ENCODE data around the gene CDC25A.
"Not testable (repeated sequence)": the region's sequence is repeated elsewhere in the genome, so short reads cannot be mapped to it uniquely, and the experiment has no call there.

Gene CDC25A

GRCh38 chr3:48188266-48189201 lies at the start of gene CDC25A:
Gene CDC25A, minus strand, starts transcription at chr3:48188417. Its CDS starts 470 bp downstream, at chr3:48187947.
- peak; percentile 99 for DNase-seq (ENCODE audit: low read depth, low spot score)

- DNase-seq (ENCODE audit: low read depth, low spot score): no peak
These were observed 48.3 kb upstream of the CDC25A start for GRCh38 chr3:48236531-48236930.

DNA sequence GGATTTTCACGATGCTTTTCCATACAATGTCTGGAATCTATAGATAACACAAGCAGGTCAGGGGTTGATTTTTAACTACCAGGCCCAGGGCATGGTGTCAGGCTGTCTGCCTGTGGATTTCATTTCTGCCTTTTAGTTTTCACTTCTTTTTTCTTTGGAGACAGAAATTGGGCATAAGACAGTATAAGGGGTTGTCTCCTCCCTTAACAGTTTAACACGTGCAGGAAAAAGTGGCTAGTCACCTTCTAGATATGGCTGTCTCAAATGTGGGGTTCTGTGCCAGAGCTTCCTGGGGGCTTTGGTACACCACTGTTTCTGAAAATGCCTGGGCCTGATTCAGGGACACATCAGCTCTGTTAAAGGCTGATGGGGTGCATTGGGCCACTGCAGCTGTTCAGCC lies 45.3 kb upstream of the CDC25A start:
- no peak for DNase-seq (ENCODE audit: low read depth, low spot score)

- DNase-seq (ENCODE audit: low read depth, low spot score): peak; percentile 83
These were observed 44.5 kb upstream of the CDC25A start for GRCh38 chr3:48232734-48233133.

- peak; percentile 39 for DNase-seq (ENCODE audit: low read depth, low spot score)
These were observed 44.0 kb upstream of the CDC25A start for GRCh38 chr3:48232232-48232631.

GRCh38 chr3:48226939-48227338 lies 38.7 kb upstream of the CDC25A start:
- no peak for DNase-seq (ENCODE audit: low read depth, low spot score)

DNA sequence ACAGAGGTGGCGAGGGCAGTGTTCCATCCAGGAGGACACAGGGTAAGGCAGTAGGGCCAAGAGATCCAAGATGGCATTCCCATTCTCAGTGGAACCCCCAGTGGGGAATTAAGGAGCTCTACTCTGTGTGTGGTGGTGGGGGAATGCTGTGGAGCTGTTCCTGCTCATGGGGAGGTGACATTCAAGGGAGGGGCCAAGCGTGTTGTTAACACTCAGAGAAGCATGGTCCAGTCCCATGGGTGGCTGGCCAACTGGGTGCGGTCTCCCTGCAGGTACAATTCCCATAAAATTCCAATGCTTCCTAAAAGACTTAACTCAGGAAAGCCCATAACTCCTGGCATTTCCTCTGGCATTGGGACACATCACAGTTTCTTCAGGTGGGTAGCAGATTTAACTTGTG lies 37.4 kb upstream of the CDC25A start:
- DNase-seq (ENCODE audit: low read depth, low spot score): no peak

DNA sequence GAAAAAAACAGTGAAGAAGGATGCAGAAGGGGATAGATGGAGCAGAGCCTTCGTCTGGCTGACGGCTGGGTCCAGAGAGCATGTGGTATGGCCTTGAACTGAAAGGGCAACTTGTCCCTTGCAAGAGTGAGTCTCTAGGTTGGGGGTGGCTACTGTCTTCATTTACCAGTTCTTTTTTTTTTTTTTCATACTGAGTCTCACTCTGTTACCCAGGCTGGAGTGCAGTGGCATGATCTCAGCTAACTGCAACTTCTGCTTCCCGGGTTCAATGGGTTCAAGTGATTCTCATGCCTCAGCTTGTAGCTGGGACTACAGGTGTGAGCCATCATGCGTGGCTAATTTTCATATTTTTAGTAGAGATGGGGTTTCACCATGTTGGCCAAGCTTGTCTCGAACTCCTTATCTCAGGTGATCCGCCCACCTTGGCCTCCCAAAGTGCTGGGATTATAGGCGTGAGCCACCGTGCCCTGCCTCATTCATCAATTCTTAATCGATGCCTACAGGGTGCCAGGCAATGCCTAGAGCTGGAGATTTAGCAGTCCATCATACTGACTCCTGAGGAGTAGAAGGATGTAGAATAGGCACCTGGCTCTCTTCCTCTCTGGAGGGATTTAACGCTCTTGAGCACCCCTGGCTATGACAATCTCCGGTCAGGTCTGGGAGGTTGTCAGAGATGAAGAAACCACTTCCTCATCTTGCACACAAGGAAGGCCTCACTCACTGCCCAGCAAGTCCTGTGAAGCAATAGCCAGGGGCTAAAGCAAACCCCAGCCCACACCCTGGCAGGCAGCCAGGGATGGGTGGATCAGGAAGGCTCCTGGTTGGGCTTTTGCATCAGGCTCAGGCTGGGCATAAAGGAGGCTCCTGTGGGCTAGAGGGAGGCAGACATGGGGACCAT lies 34.6 kb upstream of the CDC25A start, which contains the start of gene CAMP:
Gene CAMP (plus strand): TSS at position 880 of the 898 bp plus-strand sequence. CDS start 17 bp downstream, at position 897.
- peak; percentile 38 for DNase-seq (ENCODE audit: low read depth, low spot score)

DNA sequence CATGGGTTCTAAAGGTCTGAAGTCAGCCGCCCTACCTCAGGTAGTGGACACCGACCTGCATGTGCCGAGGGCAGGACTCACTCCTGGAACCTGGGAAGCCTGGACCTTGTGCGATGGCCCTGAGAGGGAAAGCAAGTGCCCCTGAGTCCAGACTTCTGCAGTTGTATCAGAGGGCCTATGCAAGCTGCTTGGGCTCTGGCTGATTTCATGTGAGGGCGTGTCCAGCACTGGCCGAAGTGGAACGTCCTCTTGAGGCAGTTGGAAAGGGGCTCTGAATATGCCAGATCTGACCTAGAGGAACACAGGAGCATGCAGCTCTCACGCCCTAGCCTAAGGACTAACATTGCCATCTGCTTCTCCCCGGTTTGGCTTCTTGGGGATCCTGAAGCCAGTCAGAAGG lies 32.5 kb upstream of the CDC25A start:
- DNase-seq (ENCODE audit: low read depth, low spot score): no peak

- no peak for DNase-seq (ENCODE audit: low read depth, low spot score)
These were observed 31.3 kb upstream of the CDC25A start for GRCh38 chr3:48219543-48219942.

- no peak for DNase-seq (ENCODE audit: low read depth, low spot score)
These were observed 30.3 kb upstream of the CDC25A start for GRCh38 chr3:48218537-48218936.

- no peak for DNase-seq (ENCODE audit: low read depth, low spot score)
These were observed 29.2 kb upstream of the CDC25A start for GRCh38 chr3:48217449-48217848.

DNA sequence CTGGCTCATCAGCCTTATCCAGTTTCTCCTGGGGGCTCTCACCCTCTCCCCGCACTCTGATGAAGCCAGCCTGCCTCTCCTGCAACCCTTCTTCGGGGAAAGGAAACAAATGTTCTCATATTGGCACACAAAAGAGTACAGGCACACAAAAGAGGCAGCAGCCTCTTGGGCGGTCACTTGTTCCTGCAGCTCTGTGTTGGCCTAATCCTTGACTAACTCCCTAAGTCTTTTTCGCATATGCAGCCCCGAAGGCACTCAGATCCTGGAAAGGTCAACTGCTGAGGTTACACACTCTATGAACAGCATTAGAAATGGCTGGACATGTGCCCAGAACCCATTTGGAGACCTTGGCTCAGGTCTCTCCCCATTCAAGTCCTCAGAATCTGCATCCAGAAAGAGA lies 27.7 kb upstream of the CDC25A start:
- peak; percentile 20 for DNase-seq (ENCODE audit: low read depth, low spot score)

- peak; percentile 41 for DNase-seq (ENCODE audit: low read depth, low spot score)
These were observed 27.2 kb upstream of the CDC25A start for GRCh38 chr3:48215466-48215865.

- DNase-seq (ENCODE audit: low read depth, low spot score): no peak
These were observed 26.8 kb upstream of the CDC25A start for GRCh38 chr3:48215019-48215418.

GRCh38 chr3:48214225-48214624 lies 26.0 kb upstream of the CDC25A start:
- DNase-seq (ENCODE audit: low read depth, low spot score): no peak

- DNase-seq (ENCODE audit: low read depth, low spot score): not testable (repeated sequence)
These were observed 23.6 kb upstream of the CDC25A start for GRCh38 chr3:48211776-48212175.

- DNase-seq (ENCODE audit: low read depth, low spot score): not testable (repeated sequence)
These were observed 22.3 kb upstream of the CDC25A start for GRCh38 chr3:48210534-48210933.

- no peak for DNase-seq (ENCODE audit: low read depth, low spot score)
These were observed 21.2 kb upstream of the CDC25A start for GRCh38 chr3:48209445-48209844.

DNA sequence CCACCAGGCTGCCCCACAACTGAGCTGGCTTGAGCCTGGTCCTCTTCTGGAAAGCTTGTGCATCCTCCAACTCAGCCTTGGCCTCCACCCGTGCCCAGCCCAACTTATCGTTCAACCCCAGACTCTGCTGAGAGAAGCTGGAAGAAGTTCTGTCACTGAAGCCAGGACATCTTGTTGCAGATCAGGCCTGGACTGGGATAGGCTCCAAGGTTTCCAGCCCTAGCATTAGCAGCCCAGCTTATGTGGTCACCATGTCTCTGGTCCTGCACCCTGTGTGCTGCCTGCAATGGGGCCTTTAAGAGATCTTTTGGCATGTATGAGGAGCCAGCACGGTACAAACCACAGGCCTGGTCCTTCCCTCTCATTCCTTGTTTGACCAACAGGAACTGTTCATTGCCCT lies 19.9 kb upstream of the CDC25A start:
- no peak for DNase-seq (ENCODE audit: low read depth, low spot score)

GRCh38 chr3:48202632-48203031 lies 14.4 kb upstream of the CDC25A start:
- no peak for DNase-seq (ENCODE audit: low read depth, low spot score)

DNA sequence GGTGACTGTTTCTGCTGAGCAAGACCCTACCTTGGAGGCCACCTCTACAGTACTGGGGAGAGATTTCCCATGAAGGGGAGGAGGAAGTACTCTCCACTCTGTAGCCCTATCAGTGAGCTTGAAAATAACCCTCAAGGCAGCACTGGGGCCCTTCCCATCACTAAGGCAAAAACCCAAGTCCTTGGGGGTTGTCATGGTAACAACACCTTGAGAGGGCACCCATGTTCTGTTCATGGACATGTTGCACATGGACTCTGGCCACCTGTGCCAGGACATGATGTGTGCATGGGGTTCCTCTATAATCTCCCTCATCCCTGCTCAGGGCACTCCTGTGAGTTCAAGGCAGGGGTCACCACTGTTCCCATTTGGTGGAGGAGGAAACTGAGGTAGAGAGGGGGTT lies 10.9 kb upstream of the CDC25A start:
- DNase-seq (ENCODE audit: low read depth, low spot score): no peak

Data from astrocyte of the hippocampus (primary cell).